HepG2 (cell line): Measurements from ENCODE around the gene GLB1L. TPM values are rescaled to one million over a fixed set of nuclear protein-coding genes. Genes with fewer than 3 reads are reported as not detected.

Experiments used
- AKAP8 ChIP-seq: sonication (generic); formaldehyde crosslinking; IDR thresholded peaks from 2 replicates; pipeline ENCODE4 v1.5.1; 2020; ENCODE audit warnings: mild to moderate bottlenecking, missing genetic modification reagents
- ARID4A ChIP-seq: sonication (generic); formaldehyde crosslinking; IDR thresholded peaks from 2 replicates; pipeline ENCODE4 v1.5.0; 2020; ENCODE audit warnings: mild to moderate bottlenecking, missing genetic modification reagents, borderline replicate concordance
- IKZF4 ChIP-seq: sonication (generic); formaldehyde crosslinking; IDR thresholded peaks from 2 replicates; pipeline ENCODE4 v1.5.1; 2020; ENCODE audit warnings: borderline replicate concordance, mild to moderate bottlenecking, low read depth, missing genetic modification reagents; ENCODE audit errors: not compliant biosample characterization
- JUN ChIP-seq: sonication (generic); formaldehyde crosslinking; IDR thresholded peaks from 2 replicates; pipeline ENCODE4 v1.4.0; 2020; ENCODE audit warnings: mild to moderate bottlenecking, missing genetic modification reagents
- MAX ChIP-seq: IDR thresholded peaks from 2 replicates; pipeline ENCODE4 v1.6.1; 2012; ENCODE audit warnings: inconsistent platforms
- MYC ChIP-seq: sonication (generic); formaldehyde crosslinking; IDR thresholded peaks from 2 replicates; pipeline ENCODE4 v1.9.0; 2021; ENCODE audit warnings: missing genetic modification reagents, borderline replicate concordance
- NR1H2 ChIP-seq: sonication (generic); formaldehyde crosslinking; IDR thresholded peaks from 2 replicates; pipeline ENCODE4 v1.8.1; 2022; ENCODE audit warnings: low read depth, missing genetic modification reagents, borderline replicate concordance
- PREB ChIP-seq: sonication (generic); formaldehyde crosslinking; IDR thresholded peaks from 2 replicates; pipeline ENCODE4 v1.4.0; 2020; ENCODE audit warnings: missing genetic modification reagents
- SIN3A ChIP-seq: IDR thresholded peaks from 2 replicates; pipeline ENCODE4 v1.6.1; 2011; ENCODE audit warnings: low read depth, mild to moderate bottlenecking, control low read depth, low read length, borderline replicate concordance
- TBL1XR1 ChIP-seq: fragments of 150-350 bp; IDR thresholded peaks from 2 replicates; pipeline ENCODE4 v1.6.1; 2014; ENCODE audit warnings: borderline replicate concordance, low read length; ENCODE audit not compliant: partially characterized antibody
- USF2 ChIP-seq, 2 experiments: sonication (generic) in 1 of 2; formaldehyde crosslinking in 1 of 2; IDR thresholded peaks; 2 replicates each; pipeline versions ENCODE4 v1.5.1 to v1.6.1; 2011 to 2020; ENCODE audit warnings: borderline replicate concordance in 1 of 2, low read depth in 1 of 2, low read length in 1 of 2, mild to moderate bottlenecking in 1 of 2, missing genetic modification reagents in 1 of 2, moderate library complexity in 1 of 2
- ZHX1 ChIP-seq: sonication (generic); formaldehyde crosslinking; IDR thresholded peaks from 2 replicates; pipeline ENCODE4 v1.8.1; 2022; ENCODE audit warnings: low read depth, mild to moderate bottlenecking, missing genetic modification reagents
- ZNF543 ChIP-seq: sonication (generic); formaldehyde crosslinking; IDR thresholded peaks from 2 replicates; pipeline ENCODE4 v1.4.0; 2020; ENCODE audit warnings: mild to moderate bottlenecking, missing genetic modification reagents
- ZNF605 ChIP-seq: sonication (generic); formaldehyde crosslinking; IDR thresholded peaks from 2 replicates; pipeline ENCODE4 v1.8.0; 2022; ENCODE audit warnings: mild to moderate bottlenecking, missing genetic modification reagents
- ZNF891 ChIP-seq: sonication (generic); formaldehyde crosslinking; IDR thresholded peaks from 2 replicates; pipeline ENCODE4 v1.5.0; 2020; ENCODE audit warnings: mild to moderate bottlenecking, missing genetic modification reagents
- ZSCAN22 ChIP-seq: sonication (generic); formaldehyde crosslinking; IDR thresholded peaks from 2 replicates; pipeline ENCODE4 v1.4.0; 2020; ENCODE audit warnings: mild to moderate bottlenecking, missing genetic modification reagents
- polyA plus RNA-seq, 8 experiments: library from polyadenylated mRNA; depleted of rRNA in 3 of 8; stranded (reverse) in 7 of 8; unstranded in 1 of 8; fragments of >200 nt; fragmentation: Illumina TruSeq in 4 of 8; extraction: Trizol in 4 of 8; gene quantifications; 2 replicates each; pipeline versions ENCODE4 v1.2.1 to v1.2.3, GENCODE V29; 2011 to 2016; ENCODE audit warnings: low read depth in 4 of 8, missing spikeins in 1 of 8, mixed read lengths in 1 of 8; ENCODE audit not compliant: insufficient read depth in 1 of 8
- total RNA-seq, 5 experiments: library from RNA; depleted of rRNA; stranded (reverse); fragments of >200 nt; fragmentation: Illumina TruSeq; extraction: Trizol; gene quantifications; 2 replicates each; pipeline ENCODE4 v1.2.3, GENCODE V29; 2016; ENCODE audit warnings: low read depth in 1 of 5

Gene GLB1L
- total and polyA plus RNA-seq, 2 of the 13 experiments (the other 11 are each of a cell fraction or from before 2014, with no cell fraction given), result 6.8 to 7.3 TPM

GRCh38 chr2:219228041-219228910 lies 17.0 kb downstream of the GLB1L start (continued):
- TF ChIP-seq AKAP8 (CRISPR knock-in tag), result 0 out of 2 replicates have a peak, but pooled peaks have one; percentile 53
- no peak for TF ChIP-seq IKZF4 (CRISPR knock-in tag)
- no peak for TF ChIP-seq ZNF543
- TF ChIP-seq TBL1XR1, result peak; percentile 4
- TF ChIP-seq ZHX1 (CRISPR knock-in tag), result no peak
- peak; percentile 7; the same call in 1 of the 2 replicates for TF ChIP-seq MYC (CRISPR knock-in tag)
- no peak for TF ChIP-seq NR1H2 (CRISPR knock-in tag)
- TF ChIP-seq MAX, result no peak
- no peak for TF ChIP-seq JUN (CRISPR knock-in tag)
- no peak for TF ChIP-seq SIN3A
- no peak for TF ChIP-seq ARID4A (CRISPR knock-in tag)
- 0 out of 2 replicates have a peak, but pooled peaks have one; percentile 85 for TF ChIP-seq PREB (CRISPR knock-in tag)
- TF ChIP-seq ZNF605 (CRISPR knock-in tag), result peak; percentile 51; the same call in 1 of the 2 replicates
- TF ChIP-seq ZSCAN22, result no peak
- TF ChIP-seq USF2 (IDR thresholded peaks at IDR 0.05; ENCODE audit: low read depth, low read length), result no peak
- peak; percentile 29; the same call in 1 of the 2 replicates for TF ChIP-seq USF2 (CRISPR knock-in tag; IDR thresholded peaks at IDR 0.05; ENCODE audit: borderline replicate concordance)
- TF ChIP-seq ZNF891 (CRISPR knock-in tag), result no peak; the same call in 1 of the 2 replicates
